ENCODE measurements around the gene ST7L. TPM values are rescaled to one million over a fixed set of nuclear protein-coding genes. Genes with fewer than 3 reads are reported as not detected.
A peak's percentile ranks its signal among the peaks of the same experiment; 100 is the strongest.
"Not testable (repeated sequence)": the region's sequence is repeated elsewhere in the genome, so short reads cannot be mapped to it uniquely, and the experiment has no call there.

Gene ST7L
- 10 to 100 TPM; 13.2 to 18.9 TPM for total RNA-seq

- peaks cover 26% of the 10 kb centered on the region for H3K4me1 Mint-ChIP-seq
- H3K27me3 Mint-ChIP-seq, result no peaks in the 10 kb centered on the region
- DNase-seq (peak; percentile 74), ATAC-seq (peak; percentile 27)
- peak within 1 kb of the TSS; percentile 99 for H3K4me3 Mint-ChIP-seq
- CTCF ChIA-PET, result interaction anchor here (1.0 to 3.3 kb wide), 8 partner anchors 29 to 864 kb away, joined by 3 to 14 read pairs (median 4); partner anchors contain the start of genes MOV10 and PPM1J
- peak within 1 kb of the TSS; percentile 99 for H3K27ac Mint-ChIP-seq
- H3K9me3 Mint-ChIP-seq (ENCODE audit: low read depth), result no peaks in the 10 kb centered on the region
- H3K36me3 Mint-ChIP-seq, result peaks cover 24% of the 10 kb centered on the region
Observed at GRCh38 chr1:112618721-112619517, at the start of gene ST7L. TSS of gene ST7L (minus strand) at chr1:112619141. CDS start at chr1:112619113, 28 bp downstream.

- no peaks in the 10 kb centered on the region for H3K27me3 Mint-ChIP-seq
- peaks cover 74% of the 10 kb centered on the region for H3K36me3 Mint-ChIP-seq
- CTCF ChIA-PET, result no interaction called here
- ATAC-seq (no peak), DNase-seq (no peak)
- no peaks in the 10 kb centered on the region for H3K9me3 Mint-ChIP-seq (ENCODE audit: low read depth)
- peak overlapping the region; percentile 58 for H3K27ac Mint-ChIP-seq
- H3K4me3 Mint-ChIP-seq, result no peak overlapping the region
- peaks cover 33% of the 10 kb centered on the region for H3K4me1 Mint-ChIP-seq
Observed at GRCh38 chr1:112666946-112667345, 48.0 kb upstream of the ST7L start.

GRCh38 chr1:112665857-112666256 lies 46.9 kb upstream of the ST7L start:
- peaks cover 33% of the 10 kb centered on the region for H3K4me1 Mint-ChIP-seq
- peaks cover 72% of the 10 kb centered on the region for H3K36me3 Mint-ChIP-seq
- no peak overlapping the region for H3K4me3 Mint-ChIP-seq
- H3K27ac Mint-ChIP-seq, result no peak overlapping the region
- CTCF ChIA-PET, result interaction anchor here (0.9 kb wide), 1 partner anchor 42 kb away, joined by 4 read pairs; no protein-coding TSS in a partner anchor
- no peak for DNase-seq
- no peak for ATAC-seq
- H3K27me3 Mint-ChIP-seq, result no peaks in the 10 kb centered on the region
- no peaks in the 10 kb centered on the region for H3K9me3 Mint-ChIP-seq (ENCODE audit: low read depth)

GRCh38 chr1:112651205-112651604 lies 32.3 kb upstream of the ST7L start:
- Mint-ChIP-seq H3K36me3 (peaks cover 62% of the 10 kb centered on the region), H3K4me3 (no peak overlapping the region), H3K27ac (no peak overlapping the region), H3K9me3 (ENCODE audit: low read depth) (no peaks in the 10 kb centered on the region), H3K27me3 (no peaks in the 10 kb centered on the region), H3K4me1 (peaks cover 19% of the 10 kb centered on the region)
- peak; percentile 45 for ATAC-seq
- CTCF ChIA-PET, result interaction anchor here (0.9 to 7.0 kb wide), 4 partner anchors 14 to 30 kb away, joined by 3 to 25 read pairs (median 3); partner anchors contain the start of gene MOV10
- no peak for DNase-seq

- Mint-ChIP-seq H3K36me3 (peaks cover 61% of the 10 kb centered on the region), H3K4me1 (peaks cover 27% of the 10 kb centered on the region), H3K4me3 (no peak overlapping the region), H3K27ac (no peak overlapping the region), H3K9me3 (ENCODE audit: low read depth) (no peaks in the 10 kb centered on the region), H3K27me3 (no peaks in the 10 kb centered on the region)
- ATAC-seq (no peak), DNase-seq (no peak)
- CTCF ChIA-PET, result interaction anchor here (7.0 kb wide), 1 partner anchor 28 kb away, joined by 25 read pairs; the partner anchor contains the start of gene MOV10
Observed at GRCh38 chr1:112646225-112646624, 27.3 kb upstream of the ST7L start.

GRCh38 chr1:112643080-112643479 lies 24.1 kb upstream of the ST7L start:
- CTCF ChIA-PET, result no interaction called here
- no peak for ATAC-seq
- Mint-ChIP-seq H3K27me3 (no peaks in the 10 kb centered on the region), H3K9me3 (ENCODE audit: low read depth) (no peaks in the 10 kb centered on the region), H3K4me1 (peaks cover 26% of the 10 kb centered on the region), H3K27ac (no peak overlapping the region), H3K4me3 (no peak overlapping the region), H3K36me3 (peaks cover 37% of the 10 kb centered on the region)
- no peak for DNase-seq

- H3K27me3 Mint-ChIP-seq; H3K4me3 Mint-ChIP-seq; H3K9me3 Mint-ChIP-seq (ENCODE audit: low read depth); CTCF ChIA-PET; DNase-seq; H3K27ac Mint-ChIP-seq; ATAC-seq: not testable (repeated sequence)
- peaks cover 33% of the 10 kb centered on the region for H3K4me1 Mint-ChIP-seq
- H3K36me3 Mint-ChIP-seq, result peaks cover 22% of the 10 kb centered on the region
Observed at GRCh38 chr1:112640437-112640836, 21.5 kb upstream of the ST7L start.

- Mint-ChIP-seq H3K27me3 (no peaks in the 10 kb centered on the region), H3K9me3 (ENCODE audit: low read depth) (no peaks in the 10 kb centered on the region), H3K4me3 (no peak overlapping the region), H3K36me3 (peaks cover 21% of the 10 kb centered on the region), H3K4me1 (peaks cover 46% of the 10 kb centered on the region), H3K27ac (peak overlapping the region; percentile 67)
- CTCF ChIA-PET, result no interaction called here
- no peak for ATAC-seq
- no peak for DNase-seq
Observed at GRCh38 chr1:112638110-112638428, 19.1 kb upstream of the ST7L start.

- H3K9me3 Mint-ChIP-seq (ENCODE audit: low read depth), result no peaks in the 10 kb centered on the region
- no peaks in the 10 kb centered on the region for H3K27me3 Mint-ChIP-seq
- H3K27ac Mint-ChIP-seq, result peak overlapping the region; percentile 67
- no peak overlapping the region for H3K4me3 Mint-ChIP-seq
- CTCF ChIA-PET, result interaction anchor here (1.2 to 2.3 kb wide), 4 partner anchors 11 to 136 kb away, joined by 3 to 9 read pairs (median 4); no protein-coding TSS in a partner anchor
- no peak for DNase-seq
- no peak for ATAC-seq
- peaks cover 48% of the 10 kb centered on the region for H3K4me1 Mint-ChIP-seq
- H3K36me3 Mint-ChIP-seq, result peaks cover 20% of the 10 kb centered on the region
Observed at GRCh38 chr1:112637254-112638109, 18.5 kb upstream of the ST7L start.

- H3K9me3 Mint-ChIP-seq (ENCODE audit: low read depth), result no peaks in the 10 kb centered on the region
- H3K27ac Mint-ChIP-seq, result peak overlapping the region; percentile 50
- CTCF ChIA-PET, result interaction anchor here (1.2 to 2.3 kb wide), 4 partner anchors 12 to 135 kb away, joined by 3 to 9 read pairs (median 4); no protein-coding TSS in a partner anchor
- peak; percentile 37 for ATAC-seq
- no peak overlapping the region for H3K4me3 Mint-ChIP-seq
- peaks cover 21% of the 10 kb centered on the region for H3K36me3 Mint-ChIP-seq
- H3K27me3 Mint-ChIP-seq, result no peaks in the 10 kb centered on the region
- H3K4me1 Mint-ChIP-seq, result peaks cover 48% of the 10 kb centered on the region
- DNase-seq, result no peak
Observed at GRCh38 chr1:112636597-112637253, 17.8 kb upstream of the ST7L start.

- peaks cover 51% of the 10 kb centered on the region for H3K4me1 Mint-ChIP-seq
- no peak for ATAC-seq
- H3K36me3 Mint-ChIP-seq, result peaks cover 25% of the 10 kb centered on the region
- no peaks in the 10 kb centered on the region for H3K27me3 Mint-ChIP-seq
- no peak for DNase-seq
- CTCF ChIA-PET, result interaction anchor here (1.1 to 2.3 kb wide), 4 partner anchors 12 to 134 kb away, joined by 3 to 9 read pairs (median 4); no protein-coding TSS in a partner anchor
- peak overlapping the region; percentile 72 for H3K27ac Mint-ChIP-seq
- peak overlapping the region; percentile 42 for H3K4me3 Mint-ChIP-seq
- H3K9me3 Mint-ChIP-seq (ENCODE audit: low read depth), result no peaks in the 10 kb centered on the region
Observed at GRCh38 chr1:112636056-112636455, 17.1 kb upstream of the ST7L start.

GRCh38 chr1:112634367-112634766 lies 15.4 kb upstream of the ST7L start:
- Mint-ChIP-seq H3K9me3 (ENCODE audit: low read depth) (no peaks in the 10 kb centered on the region), H3K4me1 (peaks cover 61% of the 10 kb centered on the region), H3K4me3 (no peak overlapping the region), H3K27ac (no peak overlapping the region), H3K27me3 (no peaks in the 10 kb centered on the region), H3K36me3 (peaks cover 33% of the 10 kb centered on the region)
- ATAC-seq (no peak), DNase-seq (no peak)
- CTCF ChIA-PET, result no interaction called here

- ATAC-seq (no peak), DNase-seq (no peak)
- H3K27me3 Mint-ChIP-seq, result no peaks in the 10 kb centered on the region
- H3K9me3 Mint-ChIP-seq (ENCODE audit: low read depth), result no peaks in the 10 kb centered on the region
- CTCF ChIA-PET, result no interaction called here
- peaks cover 63% of the 10 kb centered on the region for H3K4me1 Mint-ChIP-seq
- peaks cover 39% of the 10 kb centered on the region for H3K36me3 Mint-ChIP-seq
- no peak overlapping the region for H3K4me3 Mint-ChIP-seq
- H3K27ac Mint-ChIP-seq, result peak overlapping the region; percentile 43
Observed at GRCh38 chr1:112633628-112634027, 14.7 kb upstream of the ST7L start.

All from activated CD8-positive, alpha-beta memory T cell treated with anti-CD3 and anti-CD28 coated beads, Interleukin-2, amount 10 ng/mL, durations not matched to agents 7 days and 5 days (primary cell).